ENCODE results near the gene CTBP2. TPM values are rescaled to one million over a fixed set of nuclear protein-coding genes. Genes with fewer than 3 reads are reported as not detected.

Gene CTBP2
- total RNA-seq, 1 experiment from 2014 or later, result 212 TPM

DNA sequence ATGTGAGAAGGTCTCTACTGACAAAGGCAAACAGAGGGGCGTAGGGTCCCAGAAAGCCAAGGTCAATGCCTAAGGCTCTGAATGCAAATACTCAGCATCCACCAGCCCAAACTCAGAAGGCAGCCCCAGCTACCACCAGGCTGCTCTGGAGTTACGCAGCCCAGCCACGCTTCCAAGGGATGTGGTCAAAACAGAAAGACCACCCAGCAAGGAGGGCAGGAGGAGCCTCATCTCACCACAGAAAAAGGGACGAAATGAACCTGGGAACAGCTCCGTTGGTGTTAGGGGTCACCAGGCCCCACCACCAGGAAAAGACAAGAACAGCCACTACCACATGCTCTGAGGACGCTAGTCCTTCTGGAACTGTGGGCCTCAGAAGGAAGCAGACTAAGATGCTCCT is 65.1 kb downstream of the CTBP2 start:
- Mint-ChIP-seq H3K4me1 (peaks cover 57 to 63% of the 10 kb centered on the region in 2 experiments), H3K9me3 (no peaks in the 10 kb centered on the region), H3K36me3 (ENCODE audit: insufficient read depth in 1 of 3, low read depth in 3 of 3) (peaks cover 27 to 50% (median 43%) of the 10 kb centered on the region in 3 experiments; a peak in 6 of 7 replicates), H3K27ac (peak overlapping the region; percentile 86 to 95 (median 90); a peak in 6 of 7 replicates), H3K27me3 (ENCODE audit: low read depth) (no peaks in the 10 kb centered on the region), H3K4me3 (no peak overlapping the region)
- Histone ChIP-seq H3K27ac (ENCODE audit: insufficient read length, low read depth, low read length) (no peak overlapping the region), H3K23ac (ENCODE audit: insufficient read length, low read depth, low read length) (no peak overlapping the region), H3K79me1 (ENCODE audit: insufficient read depth, low read depth, low read length, poor library complexity, severe bottlenecking) (no peaks in the 10 kb centered on the region), H2BK12ac (ENCODE audit: insufficient read length, low read depth, low read length) (no peak overlapping the region), H3K23me2 (ENCODE audit: insufficient read length, low read depth, low read length, poor library complexity, severe bottlenecking) (no peaks in the 10 kb centered on the region), H3K9ac (ENCODE audit: extremely low read depth, insufficient read length, low read length) (no peak overlapping the region), H3K4ac (ENCODE audit: low read depth, low read length) (no peak overlapping the region), H3K4me1 (ENCODE audit: insufficient read depth, low read length) (peaks cover 7% of the 10 kb centered on the region; the same call in 1 of the 2 replicates), H3T11ph (ENCODE audit: low read length) (no peak overlapping the region), H2BK15ac (ENCODE audit: low read depth, low read length) (no peak overlapping the region), H2AFZ (ENCODE audit: low read length) (no peak overlapping the region), H3K27me3 (ENCODE audit: insufficient read depth, low read length) (no peaks in the 10 kb centered on the region), H3K14ac (ENCODE audit: insufficient read depth, low read length) (no peak overlapping the region; the same call in 1 of the 2 replicates), H2BK20ac (ENCODE audit: low read depth, low read length, poor library complexity, severe bottlenecking) (no peak overlapping the region), H4K5ac (ENCODE audit: insufficient read length, low read depth, low read length) (no peak overlapping the region), H3K9me3 (ENCODE audit: control insufficient read depth, low read depth, low read length) (no peaks in the 10 kb centered on the region), H3K79me2 (ENCODE audit: insufficient read depth, low read length) (peaks cover 76% of the 10 kb centered on the region; the same call in 1 of the 2 replicates), H4K91ac (ENCODE audit: insufficient read length, low read depth, low read length) (no peak overlapping the region), H2BK5ac (ENCODE audit: insufficient read length, low read length) (no peak overlapping the region), H3K56ac (ENCODE audit: insufficient read length, low read depth, low read length) (no peak overlapping the region), H4K8ac (replicated peaks; ENCODE audit: insufficient read length, low read depth, low read length) (no peak overlapping the region), H3K18ac (ENCODE audit: insufficient read length, low read depth, low read length) (no peak overlapping the region), H2AK5ac (ENCODE audit: insufficient read length, low read length) (no peak overlapping the region), H2BK120ac (ENCODE audit: low read depth, low read length, poor library complexity, severe bottlenecking) (no peak overlapping the region), H3K4me2 (ENCODE audit: insufficient read depth, insufficient read length, low read length) (no peak overlapping the region), H4K20me1 (ENCODE audit: control insufficient read depth, insufficient read depth, insufficient read length) (no peaks in the 10 kb centered on the region)
- DNase-seq, result no peak
- TF ChIP-seq, protein P1, sequence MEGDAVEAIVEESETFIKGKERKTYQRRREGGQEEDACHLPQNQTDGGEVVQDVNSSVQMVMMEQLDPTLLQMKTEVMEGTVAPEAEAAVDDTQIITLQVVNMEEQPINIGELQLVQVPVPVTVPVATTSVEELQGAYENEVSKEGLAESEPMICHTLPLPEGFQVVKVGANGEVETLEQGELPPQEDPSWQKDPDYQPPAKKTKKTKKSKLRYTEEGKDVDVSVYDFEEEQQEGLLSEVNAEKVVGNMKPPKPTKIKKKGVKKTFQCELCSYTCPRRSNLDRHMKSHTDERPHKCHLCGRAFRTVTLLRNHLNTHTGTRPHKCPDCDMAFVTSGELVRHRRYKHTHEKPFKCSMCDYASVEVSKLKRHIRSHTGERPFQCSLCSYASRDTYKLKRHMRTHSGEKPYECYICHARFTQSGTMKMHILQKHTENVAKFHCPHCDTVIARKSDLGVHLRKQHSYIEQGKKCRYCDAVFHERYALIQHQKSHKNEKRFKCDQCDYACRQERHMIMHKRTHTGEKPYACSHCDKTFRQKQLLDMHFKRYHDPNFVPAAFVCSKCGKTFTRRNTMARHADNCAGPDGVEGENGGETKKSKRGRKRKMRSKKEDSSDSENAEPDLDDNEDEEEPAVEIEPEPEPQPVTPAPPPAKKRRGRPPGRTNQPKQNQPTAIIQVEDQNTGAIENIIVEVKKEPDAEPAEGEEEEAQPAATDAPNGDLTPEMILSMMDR (conservative IDR thresholded peaks at IDR 0.05), result no peak
- no CpG with 5 or more reads among the region's 6 CpGs for WGBS (ENCODE audit: extremely low coverage, insufficient read length, low lambda C conversion rate)
